Type B pancreatic cell (in vitro differentiated cells): ENCODE data around the gene IMPG2. TPM values are rescaled to one million over a fixed set of nuclear protein-coding genes. Genes with fewer than 3 reads are reported as not detected.

Experiments used
- DNase-seq: peaks from one replicate; pipeline ENCODE4 v3.0.0; 2021; ENCODE audit warnings: mixed read lengths; ENCODE audit not compliant: unreplicated experiment; ENCODE audit errors: extremely low spot score
- H3K27ac Mint-ChIP-seq: 2 replicates; pipeline ENCODE4 v1.8.0; 2021; ENCODE audit warnings: mild to moderate bottlenecking, mixed read lengths
- H3K27me3 Mint-ChIP-seq: 2 replicates; pipeline ENCODE4 v1.8.0; 2021; ENCODE audit warnings: mixed read lengths
- H3K36me3 Mint-ChIP-seq: 2 replicates; pipeline ENCODE4 v1.8.0; 2021; ENCODE audit warnings: mixed read lengths
- H3K4me1 Mint-ChIP-seq: one replicate; pipeline ENCODE4 v1.8.0; 2021; ENCODE audit warnings: mixed read lengths; ENCODE audit not compliant: unreplicated experiment
- H3K4me3 Mint-ChIP-seq: 2 replicates; pipeline ENCODE4 v1.8.0; 2021; ENCODE audit warnings: mild to moderate bottlenecking, mixed read lengths
- H3K9me3 Mint-ChIP-seq: 2 replicates; pipeline ENCODE4 v1.8.0; 2021; ENCODE audit warnings: mixed read lengths
- total RNA-seq: library from RNA; stranded (reverse); gene quantifications from 2 replicates; pipeline ENCODE4 v1.2.1, GENCODE V29; 2021; ENCODE audit warnings: low replicate concordance
- TF ChIP-seq, protein P1 (sequence below): fragments of 200-600 bp; sonication (generic); conservative IDR thresholded peaks from 2 replicates; pipeline ENCODE4 v1.5.0; 2021; ENCODE audit warnings: antibody characterized with exemption, mild to moderate bottlenecking

Gene IMPG2
- total RNA-seq, 1 donor from 2014 or later = 0.53 TPM

DNA sequence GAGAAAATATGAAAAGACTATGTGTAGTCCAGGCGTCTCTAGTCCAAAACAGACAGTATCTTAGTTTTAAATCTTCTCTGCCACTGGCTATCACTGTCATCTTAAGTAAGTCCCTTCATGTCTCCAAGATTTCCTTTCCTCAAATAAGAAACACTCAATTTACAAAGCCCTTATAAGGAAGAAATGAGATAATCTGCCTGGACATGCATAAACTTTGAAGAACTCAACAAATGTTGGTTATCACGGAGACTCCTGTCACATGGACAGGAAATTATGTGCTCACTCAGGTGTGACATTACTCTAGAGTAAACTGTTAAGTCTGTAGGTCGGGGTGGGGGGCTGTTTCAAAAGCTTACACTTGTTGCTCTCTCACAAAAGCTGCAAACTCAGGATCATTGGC, 91.9 kb downstream of the IMPG2 start:
- TF ChIP-seq, protein P1, sequence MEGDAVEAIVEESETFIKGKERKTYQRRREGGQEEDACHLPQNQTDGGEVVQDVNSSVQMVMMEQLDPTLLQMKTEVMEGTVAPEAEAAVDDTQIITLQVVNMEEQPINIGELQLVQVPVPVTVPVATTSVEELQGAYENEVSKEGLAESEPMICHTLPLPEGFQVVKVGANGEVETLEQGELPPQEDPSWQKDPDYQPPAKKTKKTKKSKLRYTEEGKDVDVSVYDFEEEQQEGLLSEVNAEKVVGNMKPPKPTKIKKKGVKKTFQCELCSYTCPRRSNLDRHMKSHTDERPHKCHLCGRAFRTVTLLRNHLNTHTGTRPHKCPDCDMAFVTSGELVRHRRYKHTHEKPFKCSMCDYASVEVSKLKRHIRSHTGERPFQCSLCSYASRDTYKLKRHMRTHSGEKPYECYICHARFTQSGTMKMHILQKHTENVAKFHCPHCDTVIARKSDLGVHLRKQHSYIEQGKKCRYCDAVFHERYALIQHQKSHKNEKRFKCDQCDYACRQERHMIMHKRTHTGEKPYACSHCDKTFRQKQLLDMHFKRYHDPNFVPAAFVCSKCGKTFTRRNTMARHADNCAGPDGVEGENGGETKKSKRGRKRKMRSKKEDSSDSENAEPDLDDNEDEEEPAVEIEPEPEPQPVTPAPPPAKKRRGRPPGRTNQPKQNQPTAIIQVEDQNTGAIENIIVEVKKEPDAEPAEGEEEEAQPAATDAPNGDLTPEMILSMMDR = no peak
- peaks cover 4% of the 10 kb centered on the region for H3K4me1 Mint-ChIP-seq
- no peak overlapping the region for H3K4me3 Mint-ChIP-seq
- no peak for DNase-seq
- no peaks in the 10 kb centered on the region for H3K36me3 Mint-ChIP-seq
- peak overlapping the region; percentile 46 for H3K27ac Mint-ChIP-seq
- no peaks in the 10 kb centered on the region for H3K27me3 Mint-ChIP-seq
- no peaks in the 10 kb centered on the region for H3K9me3 Mint-ChIP-seq

DNA sequence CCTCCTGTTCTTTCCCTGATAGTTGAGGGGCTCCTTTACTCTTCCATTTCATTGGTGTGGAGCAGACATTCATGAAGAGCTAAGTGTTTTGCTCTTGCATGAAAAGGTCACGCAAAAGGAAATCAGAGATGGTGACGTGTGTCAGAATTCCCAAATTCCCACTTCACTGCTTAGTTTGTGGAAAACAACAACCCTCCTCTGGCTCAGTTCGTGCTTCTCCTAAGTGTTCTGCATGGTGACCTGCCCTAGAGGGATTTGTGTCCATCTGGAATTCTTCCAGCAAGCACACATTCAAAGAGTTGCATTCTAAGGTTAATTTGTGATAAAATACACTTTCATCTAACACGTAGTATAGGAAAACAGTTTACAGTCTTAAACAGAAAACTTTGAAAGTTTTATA, 95.6 kb downstream of the IMPG2 start:
- TF ChIP-seq, protein P1 = no peak

DNA sequence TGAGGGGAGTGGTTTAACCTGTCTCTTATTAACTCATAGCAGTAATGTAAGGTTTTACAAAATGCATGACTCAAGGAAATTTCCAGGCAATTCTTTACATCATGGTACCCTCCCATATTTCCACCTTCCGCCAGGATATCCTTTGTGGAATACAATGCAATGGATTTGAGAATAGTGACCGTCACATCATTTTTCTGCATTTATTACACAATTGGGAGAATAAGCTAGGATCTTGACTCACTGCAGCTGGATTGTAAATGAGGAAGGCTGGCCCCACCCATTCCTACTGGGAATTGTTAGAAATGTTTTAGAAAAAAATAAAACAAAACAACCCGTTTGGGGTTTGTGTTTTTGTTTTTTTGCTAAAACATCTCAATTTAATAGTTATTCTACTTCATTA, 97.4 kb downstream of the IMPG2 start:
- TF ChIP-seq, protein P1 = no peak
- Mint-ChIP-seq H3K27ac (no peak overlapping the region), H3K36me3 (no peaks in the 10 kb centered on the region), H3K4me3 (no peak overlapping the region), H3K9me3 (no peaks in the 10 kb centered on the region), H3K27me3 (no peaks in the 10 kb centered on the region), H3K4me1 (no peaks in the 10 kb centered on the region)
- DNase-seq = no peak

More for the DNA sequence above, 95.6 kb downstream of the IMPG2 start:
- no peak for DNase-seq
- Mint-ChIP-seq H3K27me3 (no peaks in the 10 kb centered on the region), H3K27ac (no peak overlapping the region), H3K9me3 (no peaks in the 10 kb centered on the region), H3K36me3 (no peaks in the 10 kb centered on the region), H3K4me1 (peaks cover 4% of the 10 kb centered on the region), H3K4me3 (no peak overlapping the region)

DNA sequence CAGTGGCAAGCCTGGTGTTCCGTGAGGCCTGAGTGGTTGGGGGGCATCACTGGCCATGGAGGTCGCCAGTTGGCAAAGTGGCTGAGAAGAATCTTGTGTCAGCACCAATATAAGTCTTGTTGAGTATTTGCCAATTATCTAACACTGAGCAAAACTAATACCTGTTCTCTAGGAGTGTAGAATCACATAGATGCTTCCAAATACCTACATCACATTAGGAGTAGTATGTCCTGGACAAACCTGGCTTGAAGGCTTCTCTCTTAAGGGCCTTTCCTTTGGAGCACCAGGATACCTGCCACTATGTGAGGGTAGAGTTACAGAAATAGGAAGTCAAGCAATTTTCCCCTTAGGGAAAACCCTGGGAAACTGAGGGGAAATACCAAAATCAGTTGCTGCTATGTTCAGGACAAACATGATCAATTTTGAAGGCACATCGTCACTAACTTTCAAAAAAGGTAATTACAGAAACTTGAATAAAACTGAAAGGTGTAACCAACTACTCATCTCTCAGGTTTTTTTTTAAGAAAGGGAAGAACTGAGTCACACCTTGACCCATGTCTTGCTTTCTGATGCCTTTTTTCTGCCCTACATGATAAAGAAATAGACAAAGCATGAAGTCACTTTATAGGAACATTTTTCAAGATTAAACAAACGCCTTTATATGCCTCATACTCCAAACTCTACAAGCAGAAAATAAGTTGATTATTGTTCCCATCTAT, 100.4 kb downstream of the IMPG2 start:
- Mint-ChIP-seq H3K4me1 (no peaks in the 10 kb centered on the region), H3K4me3 (no peak overlapping the region), H3K27ac (no peak overlapping the region), H3K36me3 (no peaks in the 10 kb centered on the region), H3K9me3 (no peaks in the 10 kb centered on the region), H3K27me3 (no peaks in the 10 kb centered on the region)
- TF ChIP-seq, protein P1 = no peak
- DNase-seq = no peak

GRCh38 chr3:101217472-101218245, 102.7 kb downstream of the IMPG2 start:
- Mint-ChIP-seq H3K4me1 (no peaks in the 10 kb centered on the region), H3K36me3 (no peaks in the 10 kb centered on the region), H3K27ac (no peak overlapping the region), H3K9me3 (no peaks in the 10 kb centered on the region), H3K27me3 (no peaks in the 10 kb centered on the region), H3K4me3 (no peak overlapping the region)
- DNase-seq = no peak
- TF ChIP-seq, protein P1 = no peak
